Loucy (cell line): Measurements from ENCODE around the gene TUBB4B.
A peak's percentile ranks its signal among the peaks of the same experiment; 100 is the strongest.

Experiments
- H2AFZ ChIP-seq: fragments of 200-600 bp; sonication (generic); 2 replicates; pipeline ENCODE4 v1.6.0; 2016; ENCODE audit warnings: antibody characterized with exemption, mild to moderate bottlenecking, low read length, moderate library complexity
- H3F3A ChIP-seq: fragments of 200-600 bp; 2 replicates; pipeline ENCODE4 v1.6.0; 2016; ENCODE audit warnings: antibody characterized with exemption, low read depth, mild to moderate bottlenecking
- H3K27me3 ChIP-seq: fragments of 200-600 bp; sonication (generic); 2 replicates; pipeline ENCODE4 v1.6.1; 2014; ENCODE audit warnings: low read length, mild to moderate bottlenecking; ENCODE audit not compliant: insufficient read depth, poor library complexity, severe bottlenecking
- H3K36me3 ChIP-seq: fragments of 200-600 bp; sonication (generic); 2 replicates; pipeline ENCODE4 v1.6.1; 2016; ENCODE audit warnings: low read length; ENCODE audit not compliant: insufficient read depth
- H3K4me1 ChIP-seq: fragments of 200-600 bp; sonication (generic); 2 replicates; pipeline ENCODE4 v1.5.1; 2014; ENCODE audit warnings: low read length, mild to moderate bottlenecking; ENCODE audit not compliant: insufficient read depth, poor library complexity, severe bottlenecking
- H3K4me2 ChIP-seq: fragments of 200-600 bp; sonication (generic); 2 replicates; pipeline ENCODE4 v1.6.0; 2014; ENCODE audit warnings: antibody characterized with exemption, low read length, low read depth, mild to moderate bottlenecking; ENCODE audit not compliant: poor library complexity, severe bottlenecking
- H3K4me3 ChIP-seq: fragments of 200-600 bp; sonication (generic); 2 replicates; pipeline ENCODE4 v1.5.1; 2014; ENCODE audit warnings: low read length, mild to moderate bottlenecking, mixed read lengths; ENCODE audit not compliant: poor library complexity, severe bottlenecking
- H3K79me2 ChIP-seq: fragments of 200-600 bp; sonication (generic); 2 replicates; pipeline ENCODE4 v1.6.1; 2014; ENCODE audit warnings: low read length; ENCODE audit not compliant: insufficient read depth
- H3K9ac ChIP-seq: fragments of 200-600 bp; sonication (generic); 2 replicates; pipeline ENCODE4 v1.6.0; 2014; ENCODE audit warnings: mild to moderate bottlenecking, low read depth, low read length, moderate library complexity; ENCODE audit not compliant: poor library complexity, severe bottlenecking
- H3K9me2 ChIP-seq: fragments of 200-600 bp; sonication (generic); replicated peaks from 2 replicates; pipeline ENCODE4 v1.6.1; 2016; ENCODE audit warnings: low read depth, low read length, mixed read lengths
- H3K9me3 ChIP-seq: fragments of 200-600 bp; sonication (generic); 2 replicates; pipeline ENCODE4 v1.6.1; 2014; ENCODE audit warnings: mild to moderate bottlenecking, antibody characterized with exemption, low read length, low read depth; ENCODE audit not compliant: insufficient read depth
- H4K20me1 ChIP-seq: fragments of 200-600 bp; sonication (generic); 2 replicates; pipeline ENCODE4 v1.6.0; 2014; ENCODE audit warnings: antibody characterized with exemption, low read length, mild to moderate bottlenecking; ENCODE audit not compliant: insufficient read depth, poor library complexity, severe bottlenecking
- CTCF ChIP-seq: fragments of 200-600 bp; sonication (generic); conservative IDR thresholded peaks from 2 replicates; pipeline ENCODE4 v1.5.1; 2014; ENCODE audit warnings: mild to moderate bottlenecking, antibody characterized with exemption, low read length
- EZH2phosphoT487 ChIP-seq: fragments of 200-600 bp; IDR thresholded peaks from 2 replicates; pipeline ENCODE4 v1.6.1; 2018; ENCODE audit warnings: antibody characterized with exemption, mild to moderate bottlenecking, moderate library complexity, borderline replicate concordance

Gene TUBB4B

DNA sequence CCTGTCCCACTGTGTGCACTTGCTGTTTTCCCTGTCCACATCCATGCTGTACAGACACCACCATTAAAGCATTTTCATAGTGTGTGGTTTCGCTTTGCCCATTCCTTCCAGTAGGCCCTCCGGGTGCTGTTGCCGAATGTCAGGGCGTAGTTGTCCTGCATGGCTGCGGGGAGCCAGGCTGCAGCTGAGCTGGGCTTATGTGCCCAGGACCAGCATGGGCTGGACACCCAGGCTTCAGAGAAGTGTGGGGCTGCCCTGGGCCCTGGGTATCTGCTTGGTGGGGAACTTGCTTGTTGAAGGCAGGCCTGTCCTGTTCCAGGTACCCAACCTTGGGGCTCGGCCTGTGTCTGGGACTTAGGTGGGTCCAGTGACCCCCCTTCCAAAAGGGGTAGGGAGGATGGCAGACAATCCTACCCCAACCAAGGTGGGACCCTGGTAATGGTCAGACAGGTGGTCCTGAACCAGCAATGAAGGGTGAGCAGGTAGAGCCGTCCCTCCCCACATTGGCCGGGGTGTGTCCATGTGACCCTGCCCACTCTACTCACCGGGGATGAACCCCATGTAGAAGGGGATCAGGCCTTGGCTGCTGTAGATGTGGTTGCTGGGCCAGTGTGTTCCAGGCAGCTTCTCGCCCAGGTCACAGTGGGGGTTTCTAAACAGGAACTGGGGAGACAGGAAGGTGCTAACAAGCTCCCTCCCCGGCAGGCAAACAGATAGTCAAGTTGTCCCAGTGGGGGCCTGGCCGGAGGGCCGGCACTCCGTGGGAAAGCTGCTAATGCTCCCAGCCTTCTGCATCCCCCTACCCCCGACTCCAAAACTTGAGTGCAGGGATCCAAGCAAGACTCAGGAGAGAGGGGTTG is 2.8 kb downstream of the TUBB4B start:
- Histone ChIP-seq H3K9me2 (no peaks in the 10 kb centered on the region), H3K4me2 (peak overlapping the region; percentile 95), H3K27me3 (no peaks in the 10 kb centered on the region), H3K79me2 (peaks cover 36% of the 10 kb centered on the region), H3K9me3 (no peaks in the 10 kb centered on the region), H3F3A (0 out of 2 replicates have a peak, but pooled peaks cover 6% of the 10 kb centered on the region), H3K4me1 (peaks cover 17% of the 10 kb centered on the region), H3K4me3 (peak overlapping the region; percentile 39), H4K20me1 (peaks cover 24% of the 10 kb centered on the region), H3K9ac (peak overlapping the region; percentile 26), H3K36me3 (peaks cover 21% of the 10 kb centered on the region; the same call in 1 of the 2 replicates), H2AFZ (no peak overlapping the region)
- TF ChIP-seq EZH2phosphoT487 (no peak), CTCF (no peak)

- H3K4me3 ChIP-seq = no peak overlapping the region
- H3K9me3 ChIP-seq = no peaks in the 10 kb centered on the region
- no peak for TF ChIP-seq CTCF
- TF ChIP-seq EZH2phosphoT487 = no peak
- H4K20me1 ChIP-seq = peaks cover 24% of the 10 kb centered on the region
- H3F3A ChIP-seq = 0 out of 2 replicates have a peak, but pooled peaks cover 6% of the 10 kb centered on the region
- no peak overlapping the region for H3K9ac ChIP-seq
- no peaks in the 10 kb centered on the region for H3K27me3 ChIP-seq
- peaks cover 27% of the 10 kb centered on the region for H3K79me2 ChIP-seq
- no peak overlapping the region for H3K4me2 ChIP-seq
- peaks cover 21% of the 10 kb centered on the region; the same call in 1 of the 2 replicates for H3K36me3 ChIP-seq
- H3K9me2 ChIP-seq = no peaks in the 10 kb centered on the region
- no peak overlapping the region for H2AFZ ChIP-seq
- H3K4me1 ChIP-seq = peaks cover 15% of the 10 kb centered on the region
Observed at GRCh38 chr9:137244486-137245449, 3.7 kb downstream of the TUBB4B start.

DNA sequence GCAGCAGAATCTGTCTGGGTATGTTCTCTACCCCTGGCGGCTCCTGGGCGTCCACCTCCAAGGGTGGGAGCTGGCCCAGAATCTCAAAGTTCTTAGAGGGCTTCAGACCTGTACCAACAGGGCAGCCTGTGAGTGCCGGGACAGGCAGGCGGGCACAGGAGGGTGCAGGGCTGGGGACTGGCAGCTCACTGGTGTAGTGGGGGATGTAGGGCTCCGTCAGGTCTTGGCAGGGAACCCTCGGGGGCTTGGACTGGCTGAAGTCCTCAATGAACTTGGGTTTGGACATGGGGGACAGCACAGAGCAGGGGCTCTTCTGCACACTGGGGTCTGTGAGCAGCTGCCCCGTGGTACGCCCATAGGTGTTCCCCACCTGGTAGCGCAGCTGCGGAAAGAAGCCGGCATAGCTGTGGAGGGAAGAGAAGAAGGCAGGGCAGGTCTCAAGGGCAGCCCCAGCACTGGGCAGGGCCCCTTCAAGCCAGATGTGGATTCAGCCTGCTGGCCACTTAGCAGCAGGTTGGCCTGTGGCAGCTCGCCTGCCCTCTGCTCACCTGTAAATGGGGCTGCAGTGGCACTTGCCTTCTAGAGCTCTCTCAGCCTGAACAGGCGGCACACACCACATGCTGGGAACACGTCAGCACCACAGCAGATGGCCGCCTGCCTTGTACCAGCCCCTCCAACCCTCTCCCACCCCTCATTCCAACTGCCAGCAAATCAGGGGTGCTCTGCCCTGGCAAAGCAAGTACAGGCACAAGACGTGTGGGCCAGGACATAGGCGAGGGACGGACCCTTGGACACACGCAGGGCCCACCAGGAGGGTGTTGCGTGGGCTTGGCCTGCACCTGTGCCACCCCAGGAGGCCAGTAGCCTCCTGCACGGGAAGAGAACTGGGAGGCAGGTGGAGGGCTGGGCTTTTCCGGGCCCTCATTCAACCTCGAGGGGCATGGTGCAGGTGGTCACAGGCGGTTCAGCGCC is 4.6 kb downstream of the TUBB4B start:
- H2AFZ ChIP-seq = no peak overlapping the region
- peaks cover 15% of the 10 kb centered on the region for H3K4me1 ChIP-seq
- H3K4me2 ChIP-seq = no peak overlapping the region
- peaks cover 26% of the 10 kb centered on the region for H3K79me2 ChIP-seq
- no peak overlapping the region for H3K4me3 ChIP-seq
- no peaks in the 10 kb centered on the region for H3K9me2 ChIP-seq
- no peak for TF ChIP-seq CTCF
- TF ChIP-seq EZH2phosphoT487 = no peak
- H3F3A ChIP-seq = no peaks in the 10 kb centered on the region
- H3K9ac ChIP-seq = no peak overlapping the region
- no peaks in the 10 kb centered on the region for H3K9me3 ChIP-seq
- H3K27me3 ChIP-seq = no peaks in the 10 kb centered on the region
- H4K20me1 ChIP-seq = peaks cover 24% of the 10 kb centered on the region
- peaks cover 21% of the 10 kb centered on the region; the same call in 1 of the 2 replicates for H3K36me3 ChIP-seq
